Calu3 (cell line): ENCODE results near the gene TMA7. TPM values are rescaled to one million over a fixed set of nuclear protein-coding genes. Genes with fewer than 3 reads are reported as not detected.

ENCODE experiments used
- BruUV-seq: library from RNA; stranded (reverse); fragments of 400-500 nt; replicated peaks from 2 replicates; lab custom pipeline; 2021; lab: Mats Ljungman, UMichigan
- CTCF ChIA-PET: fragments of 300-600 bp; sonication (Branson Sonifier 250); formaldehyde crosslinking; loops from one replicate; lab custom pipeline; 2022; ENCODE audit warnings: antibody characterized with exemption; lab: Charles Lee
- DNase-seq: peaks from one replicate; pipeline ENCODE4 v3.0.0; 2022
- H3K27ac Mint-ChIP-seq: one replicate; pipeline ENCODE4 v1.8.0; 2022; ENCODE audit warnings: mixed read lengths; ENCODE audit not compliant: unreplicated experiment
- H3K27me3 Mint-ChIP-seq: one replicate; pipeline ENCODE4 v1.8.0; 2022; ENCODE audit warnings: mixed read lengths; ENCODE audit not compliant: unreplicated experiment
- H3K36me3 Mint-ChIP-seq: one replicate; pipeline ENCODE4 v1.8.0; 2022; ENCODE audit warnings: mild to moderate bottlenecking, moderate library complexity, mixed read lengths; ENCODE audit not compliant: insufficient read depth, unreplicated experiment
- H3K4me1 Mint-ChIP-seq: one replicate; pipeline ENCODE4 v1.8.0; 2022; ENCODE audit warnings: mild to moderate bottlenecking, low read depth, mixed read lengths; ENCODE audit not compliant: unreplicated experiment
- H3K4me3 Mint-ChIP-seq: one replicate; pipeline ENCODE4 v1.8.0; 2022; ENCODE audit warnings: mild to moderate bottlenecking, low read depth, moderate library complexity, mixed read lengths; ENCODE audit not compliant: unreplicated experiment
- H3K9me3 Mint-ChIP-seq: one replicate; pipeline ENCODE4 v1.8.0; 2022; ENCODE audit warnings: low read depth, mixed read lengths; ENCODE audit not compliant: unreplicated experiment
- intact Hi-C: fragments of 100-400 bp; cut with micrococcal nuclease; formaldehyde crosslinking; loops from one replicate; pipeline ENCODE4 v1.10.0; 2022; ENCODE audit not compliant: unreplicated experiment
- total RNA-seq: library from RNA; stranded (reverse); gene quantifications from 2 replicates; pipeline ENCODE4 v1.2.3, GENCODE V29; 2022
- TF ChIP-seq, protein P1 (sequence below): fragments of 200-600 bp; IDR thresholded peaks from one replicate; pipeline ENCODE4 v1.8.0; 2022; ENCODE audit warnings: antibody characterized with exemption; ENCODE audit not compliant: unreplicated experiment

The TMA7 gene
- total RNA-seq, 1 experiment from 2014 or later: 171 TPM

DNA sequence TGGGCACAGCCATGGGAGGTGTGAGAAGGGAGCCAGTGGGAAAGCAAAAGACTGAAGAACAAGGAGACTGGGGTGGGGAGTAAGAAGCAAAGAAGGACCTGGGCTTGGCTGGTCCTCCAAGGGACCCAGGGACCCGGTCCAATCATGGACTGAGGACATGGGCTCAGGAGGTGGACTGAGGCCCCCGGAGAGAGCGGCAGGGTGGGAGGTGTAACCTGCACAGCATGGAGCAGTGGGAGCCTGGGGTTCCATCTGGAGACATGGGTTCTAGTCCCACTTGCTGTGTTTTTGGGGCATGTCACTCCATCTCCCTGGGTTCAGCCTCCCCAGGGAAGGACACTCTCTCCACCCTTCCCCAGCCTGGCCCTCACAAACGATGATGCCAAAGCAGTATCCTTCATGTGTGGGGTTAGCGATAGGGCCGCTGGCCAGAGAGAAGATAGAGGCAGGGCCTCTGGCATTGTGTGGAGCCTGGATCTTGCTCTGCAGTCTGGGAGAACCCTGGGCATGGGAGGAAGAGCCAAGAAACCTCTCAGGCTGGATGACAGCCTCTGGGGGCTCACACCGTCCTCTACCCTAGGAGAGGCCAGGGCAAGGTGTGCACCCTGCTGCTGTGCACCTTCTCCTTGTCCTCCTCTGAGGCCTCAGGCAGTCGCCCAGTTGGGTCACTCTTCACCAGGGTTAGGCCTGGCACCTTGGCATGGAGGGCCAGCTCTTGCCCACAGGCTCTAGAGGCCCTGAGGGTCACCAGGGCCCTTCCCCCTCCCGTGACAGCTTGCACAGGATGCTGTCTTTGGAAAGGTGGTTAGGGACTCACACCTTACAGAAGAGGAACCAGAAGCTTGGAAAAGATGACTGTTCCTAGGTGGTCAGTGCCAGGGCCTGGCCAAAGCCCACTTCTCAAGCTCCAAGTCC is 42.0 kb upstream of the TMA7 start:
- BruUV-seq: no TSS peak
- H3K36me3 Mint-ChIP-seq: peaks cover 49% of the 10 kb centered on the region
- H3K4me1 Mint-ChIP-seq: peaks cover 11% of the 10 kb centered on the region
- no peak overlapping the region for H3K4me3 Mint-ChIP-seq
- peaks cover 23% of the 10 kb centered on the region for H3K27me3 Mint-ChIP-seq
- intact Hi-C loops: no loop called here
- H3K27ac Mint-ChIP-seq: peak overlapping the region; percentile 60
- TF ChIP-seq, protein P1, sequence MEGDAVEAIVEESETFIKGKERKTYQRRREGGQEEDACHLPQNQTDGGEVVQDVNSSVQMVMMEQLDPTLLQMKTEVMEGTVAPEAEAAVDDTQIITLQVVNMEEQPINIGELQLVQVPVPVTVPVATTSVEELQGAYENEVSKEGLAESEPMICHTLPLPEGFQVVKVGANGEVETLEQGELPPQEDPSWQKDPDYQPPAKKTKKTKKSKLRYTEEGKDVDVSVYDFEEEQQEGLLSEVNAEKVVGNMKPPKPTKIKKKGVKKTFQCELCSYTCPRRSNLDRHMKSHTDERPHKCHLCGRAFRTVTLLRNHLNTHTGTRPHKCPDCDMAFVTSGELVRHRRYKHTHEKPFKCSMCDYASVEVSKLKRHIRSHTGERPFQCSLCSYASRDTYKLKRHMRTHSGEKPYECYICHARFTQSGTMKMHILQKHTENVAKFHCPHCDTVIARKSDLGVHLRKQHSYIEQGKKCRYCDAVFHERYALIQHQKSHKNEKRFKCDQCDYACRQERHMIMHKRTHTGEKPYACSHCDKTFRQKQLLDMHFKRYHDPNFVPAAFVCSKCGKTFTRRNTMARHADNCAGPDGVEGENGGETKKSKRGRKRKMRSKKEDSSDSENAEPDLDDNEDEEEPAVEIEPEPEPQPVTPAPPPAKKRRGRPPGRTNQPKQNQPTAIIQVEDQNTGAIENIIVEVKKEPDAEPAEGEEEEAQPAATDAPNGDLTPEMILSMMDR: no peak
- CTCF ChIA-PET: interaction anchor here (4.2 kb wide), 1 partner anchor 37 kb away, joined by 243 read pairs; no protein-coding TSS in a partner anchor
- H3K9me3 Mint-ChIP-seq: no peaks in the 10 kb centered on the region
- DNase-seq: no peak

GRCh38 chr3:48398701-48399386 is 41.2 kb upstream of the TMA7 start:
- H3K36me3 Mint-ChIP-seq: peaks cover 49% of the 10 kb centered on the region
- CTCF ChIA-PET: interaction anchor here (0.5 to 4.2 kb wide), 2 partner anchors 8 to 36 kb away, joined by 3 to 243 read pairs; no protein-coding TSS in a partner anchor
- H3K27ac Mint-ChIP-seq: peak overlapping the region; percentile 60
- no peak for DNase-seq
- TF ChIP-seq, protein P1: no peak
- peaks cover 23% of the 10 kb centered on the region for H3K27me3 Mint-ChIP-seq
- H3K4me1 Mint-ChIP-seq: peaks cover 13% of the 10 kb centered on the region
- intact Hi-C loops: no loop called here
- no peak overlapping the region for H3K4me3 Mint-ChIP-seq
- BruUV-seq: no TSS peak
- H3K9me3 Mint-ChIP-seq: no peaks in the 10 kb centered on the region

- peaks cover 13% of the 10 kb centered on the region for H3K4me1 Mint-ChIP-seq
- no peak overlapping the region for H3K4me3 Mint-ChIP-seq
- H3K27ac Mint-ChIP-seq: peak overlapping the region; percentile 60
- H3K9me3 Mint-ChIP-seq: no peaks in the 10 kb centered on the region
- intact Hi-C loops: loop anchor here (5.0 kb wide), 1 partner anchor 108 kb away; no protein-coding TSS in a partner anchor
- CTCF ChIA-PET: interaction anchor here (0.5 to 4.2 kb wide), 3 partner anchors 9 to 40 kb away, joined by 3 to 243 read pairs (median 19); partner anchors contain the start of genes CCDC51 and TMA7
- DNase-seq: no peak
- BruUV-seq: no TSS peak
- H3K27me3 Mint-ChIP-seq: peaks cover 19% of the 10 kb centered on the region
- TF ChIP-seq, protein P1: no peak
- H3K36me3 Mint-ChIP-seq: peaks cover 49% of the 10 kb centered on the region
These were observed 40.5 kb upstream of the TMA7 start for GRCh38 chr3:48399387-48400172.
